Spinal cord (tissue), 10 donors: ENCODE results near the gene FOXK1. TPM values are rescaled to one million over a fixed set of nuclear protein-coding genes. Genes with fewer than 3 reads are reported as not detected.
A peak's percentile ranks its signal among the peaks of the same experiment; 100 is the strongest.

ENCODE experiments used
- DNase-seq, 6 donors: peaks; one replicate each; pipeline versions ENCODE4 v3.0.0 to v3.0.0-alpha.2; 2013 to 2015; ENCODE audit warnings: low spot score in 6 of 6, low read depth in 4 of 6
- H3K27ac ChIP-seq: one replicate; pipeline ENCODE4 v1.5.1; 2013; ENCODE audit warnings: low read depth, low read length, control low read depth
- H3K27me3 ChIP-seq: one replicate; pipeline ENCODE4 v1.6.1; 2013; ENCODE audit warnings: low read length; ENCODE audit not compliant: control insufficient read depth, insufficient read depth
- H3K36me3 ChIP-seq: one replicate; pipeline ENCODE4 v1.6.1; 2013; ENCODE audit warnings: low read length; ENCODE audit not compliant: control insufficient read depth, insufficient read depth
- H3K4me1 ChIP-seq: one replicate; pipeline ENCODE4 v1.6.1; 2013; ENCODE audit warnings: low read length; ENCODE audit not compliant: control insufficient read depth, insufficient read depth
- H3K4me3 ChIP-seq: one replicate; pipeline ENCODE4 v1.5.1; 2013; ENCODE audit warnings: low read depth, low read length, control low read depth
- H3K9me3 ChIP-seq: one replicate; pipeline ENCODE4 v1.6.1; 2013; ENCODE audit warnings: low read length; ENCODE audit not compliant: control insufficient read depth, insufficient read depth
- WGBS: methylation state at CpG from one replicate; pipeline ENCODE4 v1.1.5; 2013; ENCODE audit warnings: missing lambda C conversion rate; ENCODE audit not compliant: insufficient coverage; 5-methylcytosine and 5-hydroxymethylcytosine counted together
- polyA plus RNA-seq, 2 donors: library from polyadenylated mRNA; unstranded; fragments of 120-200 nt; gene quantifications; one replicate each; pipeline ENCODE4 v1.2.1, GENCODE V29; 2013; ENCODE audit not compliant: insufficient read length in 2 of 2
- total RNA-seq, 2 donors: library from RNA; depleted of rRNA in 1 of 2; stranded (reverse); fragments of 120-200 nt in 1 of 2; fragments of >200 nt in 1 of 2; gene quantifications; one replicate each; pipeline versions ENCODE4 v1.2.3 to v1.2.4, GENCODE V29; 2013 to 2014
- donor health status: healthy.

The FOXK1 gene
- total and polyA plus RNA-seq, 4 donors = 17.0 to 30.6 (median 21.9) TPM

DNA sequence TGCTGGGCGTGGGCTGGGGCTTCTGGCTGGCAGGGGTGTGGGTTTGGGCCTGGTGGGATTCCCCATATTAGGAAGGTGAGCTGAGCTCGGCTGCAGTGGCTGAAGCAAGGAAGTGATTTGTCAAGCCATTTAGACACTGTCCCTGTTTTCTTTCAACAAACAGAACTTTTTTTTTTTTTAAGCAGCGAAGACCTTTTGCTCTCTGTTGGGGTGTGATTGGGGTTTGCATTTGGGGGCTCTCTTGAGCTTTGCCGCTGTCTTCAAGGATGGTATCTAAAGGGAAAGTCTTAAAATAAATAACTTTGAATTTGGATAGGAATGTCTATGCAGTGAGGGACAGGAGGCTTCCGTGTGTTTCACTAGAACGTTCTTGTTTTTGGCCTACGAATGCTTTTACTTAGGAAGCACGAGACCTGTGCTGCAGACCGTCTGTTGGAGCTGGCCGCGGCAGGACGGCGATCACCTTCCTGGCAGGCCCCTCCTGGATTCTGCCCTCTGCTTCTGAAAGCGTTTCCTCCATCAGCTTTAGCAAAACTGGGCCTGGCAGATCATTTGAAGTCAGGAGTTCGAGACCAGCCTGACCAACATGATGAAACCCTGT is 43.9 kb downstream of the FOXK1 start:
- 63% methylated on average over 12 of the region's 15 CpGs for WGBS
- Histone ChIP-seq H3K27ac (peak overlapping the region; percentile 96), H3K4me3 (peak overlapping the region; percentile 46), H3K27me3 (no peaks in the 10 kb centered on the region), H3K9me3 (no peaks in the 10 kb centered on the region), H3K4me1 (peaks cover 66% of the 10 kb centered on the region), H3K36me3 (peaks cover 44% of the 10 kb centered on the region)
- no peak for DNase-seq

DNA sequence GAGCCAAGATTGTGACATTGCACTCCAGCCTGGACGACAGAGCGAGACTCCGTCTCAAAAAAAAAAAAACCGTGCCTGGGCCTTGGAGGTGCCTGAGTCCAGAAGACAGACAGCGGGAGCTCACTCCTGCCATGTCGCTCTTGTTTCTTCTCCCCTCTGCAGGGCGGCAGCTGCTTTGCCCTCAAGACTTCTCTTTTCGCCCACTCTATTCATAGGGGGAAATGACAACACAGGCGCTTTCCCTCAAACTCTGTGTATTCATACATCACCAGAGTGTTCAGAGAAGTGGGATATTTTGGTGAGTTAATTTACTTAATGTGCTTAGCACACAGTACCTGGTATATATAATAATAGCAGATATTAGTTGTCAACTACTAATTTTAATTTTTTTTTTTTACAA is 44.5 kb downstream of the FOXK1 start:
- H3K27me3 ChIP-seq = no peaks in the 10 kb centered on the region
- H3K9me3 ChIP-seq = no peaks in the 10 kb centered on the region
- no peak for DNase-seq
- no peak overlapping the region for H3K27ac ChIP-seq
- H3K4me3 ChIP-seq = no peak overlapping the region
- H3K4me1 ChIP-seq = peaks cover 63% of the 10 kb centered on the region
- WGBS = 79% methylated on average over 6 of the region's 9 CpGs
- H3K36me3 ChIP-seq = peaks cover 43% of the 10 kb centered on the region

GRCh38 chr7:4727914-4728705 is 46.0 kb downstream of the FOXK1 start:
- WGBS = 65% methylated on average over 17 of the region's 20 CpGs
- Histone ChIP-seq H3K4me3 (no peak overlapping the region), H3K4me1 (peaks cover 50% of the 10 kb centered on the region), H3K27me3 (no peaks in the 10 kb centered on the region), H3K9me3 (no peaks in the 10 kb centered on the region), H3K27ac (no peak overlapping the region), H3K36me3 (peaks cover 38% of the 10 kb centered on the region)
- no peak for DNase-seq

DNA sequence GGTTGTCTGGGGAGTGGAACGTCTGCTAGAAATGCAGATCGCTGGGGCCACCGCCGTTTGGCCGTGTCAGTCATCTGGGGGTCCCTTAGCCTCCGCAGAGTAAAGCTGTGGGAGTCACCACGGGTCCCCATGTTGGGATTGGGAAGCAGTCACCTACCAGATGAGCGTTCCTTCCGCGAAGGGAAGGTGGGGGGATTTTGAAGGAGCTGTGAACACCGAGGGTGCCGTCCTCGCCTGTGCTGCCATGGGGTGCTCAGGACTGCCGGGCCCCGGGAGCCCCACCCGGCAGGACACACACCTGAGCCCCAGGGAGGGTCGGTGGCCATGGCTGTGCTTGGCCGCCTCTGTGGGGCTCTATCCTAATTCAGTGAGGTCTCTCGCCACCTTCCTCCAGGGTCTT is 47.2 kb downstream of the FOXK1 start:
- 84% methylated on average over 16 of the region's 19 CpGs for WGBS
- H3K4me3 ChIP-seq = no peak overlapping the region

DNA sequence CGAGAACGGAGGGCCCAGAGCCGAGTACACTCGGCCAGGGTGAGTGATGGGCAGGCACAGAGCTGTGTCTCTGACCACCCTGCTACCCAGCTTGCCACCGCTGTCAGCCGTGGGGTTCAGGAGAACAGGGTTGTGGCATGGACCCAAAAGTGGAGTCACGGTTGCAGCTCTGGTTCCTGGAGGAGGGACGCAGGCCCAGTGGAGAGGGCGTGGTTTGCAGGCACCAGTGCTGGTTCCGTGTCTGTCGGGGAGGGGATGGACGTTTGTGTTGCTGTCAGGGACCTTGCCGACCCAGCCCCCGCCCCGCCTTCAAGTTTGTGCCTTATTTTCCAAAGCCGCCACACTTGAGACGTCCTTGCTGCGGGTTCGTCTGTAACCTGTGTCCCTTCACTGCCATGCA is 48.2 kb downstream of the FOXK1 start:
- no peak overlapping the region for H3K27ac ChIP-seq

More for the DNA sequence above, 47.2 kb downstream of the FOXK1 start:
- H3K27ac ChIP-seq = no peak overlapping the region
- H3K4me1 ChIP-seq = peaks cover 46% of the 10 kb centered on the region
- H3K27me3 ChIP-seq = no peaks in the 10 kb centered on the region
- no peak for DNase-seq
- peaks cover 44% of the 10 kb centered on the region for H3K36me3 ChIP-seq
- H3K9me3 ChIP-seq = no peaks in the 10 kb centered on the region

DNA sequence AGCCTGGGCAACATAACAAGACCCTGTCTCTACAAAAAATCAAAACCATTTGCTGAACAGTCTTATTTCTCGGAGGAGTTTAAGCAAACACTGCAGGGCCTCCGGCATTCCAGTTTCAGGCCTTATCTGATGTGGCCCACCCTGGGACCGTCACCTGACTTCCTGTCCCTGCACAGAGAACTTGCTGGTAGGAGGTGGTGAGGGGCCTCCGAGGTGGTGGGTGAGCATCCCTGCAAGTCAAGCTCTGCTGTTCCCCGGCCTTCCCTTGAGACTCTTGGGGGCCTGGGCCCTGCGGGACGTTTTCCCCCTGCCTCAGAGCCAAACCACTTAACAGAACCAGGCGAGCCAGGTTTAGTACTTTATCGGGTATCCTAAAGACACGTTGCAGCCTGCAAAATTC is 48.9 kb downstream of the FOXK1 start:
- H3K9me3 ChIP-seq = no peaks in the 10 kb centered on the region
- H3K27ac ChIP-seq = no peak overlapping the region
- peaks cover 29% of the 10 kb centered on the region for H3K4me1 ChIP-seq
- H3K36me3 ChIP-seq = peaks cover 47% of the 10 kb centered on the region
- H3K4me3 ChIP-seq = no peak overlapping the region
- WGBS = 85% methylated on average over 8 of the region's 10 CpGs
- no peak for DNase-seq
- H3K27me3 ChIP-seq = no peaks in the 10 kb centered on the region

More for the DNA sequence above, 48.2 kb downstream of the FOXK1 start:
- no peak overlapping the region for H3K4me3 ChIP-seq
- no peaks in the 10 kb centered on the region for H3K27me3 ChIP-seq
- peaks cover 36% of the 10 kb centered on the region for H3K4me1 ChIP-seq
- peaks cover 47% of the 10 kb centered on the region for H3K36me3 ChIP-seq
- no peak for DNase-seq
- WGBS = 83% methylated on average over 19 of the region's 19 CpGs
- H3K9me3 ChIP-seq = no peaks in the 10 kb centered on the region

- 95% methylated on average over 16 of the region's 16 CpGs for WGBS
- Histone ChIP-seq H3K4me1 (peaks cover 23% of the 10 kb centered on the region), H3K27me3 (no peaks in the 10 kb centered on the region), H3K9me3 (no peaks in the 10 kb centered on the region), H3K36me3 (peaks cover 50% of the 10 kb centered on the region), H3K27ac (no peak overlapping the region), H3K4me3 (no peak overlapping the region)
- no peak for DNase-seq
Observed at GRCh38 chr7:4731803-4732202, 49.7 kb downstream of the FOXK1 start.

DNA sequence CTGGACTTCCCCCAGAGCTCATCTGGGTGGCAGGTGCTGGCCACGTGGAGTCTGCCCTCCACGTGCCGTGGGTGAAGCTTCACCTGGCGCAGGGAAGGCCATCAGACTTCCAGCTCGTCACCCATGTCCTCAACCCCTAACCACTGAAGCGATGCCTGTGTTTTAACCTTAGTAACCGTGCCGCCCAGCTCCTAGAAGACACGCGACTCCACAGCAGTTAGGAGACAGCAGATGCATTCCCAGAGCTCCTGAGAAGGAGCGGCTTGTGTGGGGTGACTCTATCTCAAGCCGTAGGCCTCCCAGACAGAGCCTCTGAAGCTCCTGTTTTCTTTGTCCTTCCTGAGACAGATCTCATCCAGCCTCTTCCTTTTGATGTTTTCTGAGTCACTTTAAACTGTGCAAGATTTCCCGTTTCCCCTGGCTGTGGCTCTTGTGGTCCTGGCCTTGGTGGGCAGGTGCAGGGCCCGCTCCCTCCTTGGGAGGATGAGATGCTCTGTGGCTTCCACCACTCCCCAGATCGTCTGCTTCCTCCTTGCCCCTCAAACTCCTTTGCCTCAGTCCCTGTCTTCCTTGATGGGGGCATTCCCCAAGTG is 51.9 kb downstream of the FOXK1 start:
- 91% methylated on average over 14 of the region's 15 CpGs for WGBS
- Histone ChIP-seq H3K9me3 (no peaks in the 10 kb centered on the region), H3K36me3 (peaks cover 41% of the 10 kb centered on the region), H3K4me3 (no peak overlapping the region), H3K27me3 (no peaks in the 10 kb centered on the region), H3K27ac (no peak overlapping the region), H3K4me1 (peaks cover 18% of the 10 kb centered on the region)
- DNase-seq = no peak

GRCh38 chr7:4734587-4735345 is 52.7 kb downstream of the FOXK1 start:
- DNase-seq = no peak
- 90% methylated on average over 13 of the region's 23 CpGs for WGBS
- no peak overlapping the region for H3K27ac ChIP-seq

More at GRCh38 chr7:4734587-4735345, 52.7 kb downstream of the FOXK1 start:
- Histone ChIP-seq H3K27me3 (no peaks in the 10 kb centered on the region), H3K4me3 (no peak overlapping the region), H3K36me3 (peaks cover 36% of the 10 kb centered on the region), H3K4me1 (peaks cover 21% of the 10 kb centered on the region), H3K9me3 (no peaks in the 10 kb centered on the region)
